Measurements from ENCODE around the gene PC. TPM values are rescaled to one million over a fixed set of nuclear protein-coding genes. Genes with fewer than 3 reads are reported as not detected.
A peak's percentile ranks its signal among the peaks of the same experiment; 100 is the strongest.

The PC gene
- total RNA-seq, 1 donor from 2014 or later, result 10.5 TPM

DNA sequence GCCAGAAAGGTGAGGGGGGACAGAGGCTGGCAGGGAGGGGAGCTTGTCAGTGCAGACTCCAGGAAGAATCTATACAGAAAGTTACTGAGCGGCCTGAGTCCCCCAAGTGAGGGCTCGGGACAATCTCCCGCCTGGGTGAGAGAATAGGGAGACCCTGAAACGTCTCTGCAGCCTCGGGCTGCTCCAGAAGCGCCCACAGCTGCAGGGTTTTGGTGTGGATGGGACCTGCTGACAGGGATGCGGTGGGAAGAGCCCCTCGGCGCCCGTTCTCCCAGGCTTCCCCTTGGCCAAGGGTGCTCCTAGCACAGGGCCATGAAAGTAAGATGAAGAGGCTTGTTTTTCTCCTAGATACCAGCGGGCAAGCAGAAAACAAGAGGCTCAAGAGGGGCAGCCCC is 115.7 kb downstream of the PC start:
- Histone ChIP-seq H3K27me3 (ENCODE audit: insufficient read depth, low read length) (no peaks in the 10 kb centered on the region), H3K9me3 (ENCODE audit: insufficient read depth, low read depth, low read length) (no peaks in the 10 kb centered on the region), H3K9ac (ENCODE audit: low read length) (peak overlapping the region; percentile 96), H3K4me1 (ENCODE audit: insufficient read depth, low read length) (peaks cover 19% of the 10 kb centered on the region), H3K4me3 (ENCODE audit: insufficient read depth, low read depth, low read length) (peak overlapping the region; percentile 84), H2AFZ (ENCODE audit: low read depth, low read length) (no peak overlapping the region), H4K20me1 (ENCODE audit: insufficient read depth, low read length) (peaks cover 58% of the 10 kb centered on the region), H3K79me2 (ENCODE audit: insufficient read depth, low read length) (peaks cover 62% of the 10 kb centered on the region), H3K27ac (ENCODE audit: low read depth, low read length) (peak overlapping the region; percentile 94), H3K4me2 (ENCODE audit: low read length) (peak overlapping the region; percentile 98), H3K36me3 (ENCODE audit: insufficient read depth, low read length) (peaks cover 8% of the 10 kb centered on the region)
- no peak for TF ChIP-seq EZH2 (IDR thresholded peaks at IDR 0.05; ENCODE audit: insufficient read depth, low read length)
- TF ChIP-seq, protein P1, sequence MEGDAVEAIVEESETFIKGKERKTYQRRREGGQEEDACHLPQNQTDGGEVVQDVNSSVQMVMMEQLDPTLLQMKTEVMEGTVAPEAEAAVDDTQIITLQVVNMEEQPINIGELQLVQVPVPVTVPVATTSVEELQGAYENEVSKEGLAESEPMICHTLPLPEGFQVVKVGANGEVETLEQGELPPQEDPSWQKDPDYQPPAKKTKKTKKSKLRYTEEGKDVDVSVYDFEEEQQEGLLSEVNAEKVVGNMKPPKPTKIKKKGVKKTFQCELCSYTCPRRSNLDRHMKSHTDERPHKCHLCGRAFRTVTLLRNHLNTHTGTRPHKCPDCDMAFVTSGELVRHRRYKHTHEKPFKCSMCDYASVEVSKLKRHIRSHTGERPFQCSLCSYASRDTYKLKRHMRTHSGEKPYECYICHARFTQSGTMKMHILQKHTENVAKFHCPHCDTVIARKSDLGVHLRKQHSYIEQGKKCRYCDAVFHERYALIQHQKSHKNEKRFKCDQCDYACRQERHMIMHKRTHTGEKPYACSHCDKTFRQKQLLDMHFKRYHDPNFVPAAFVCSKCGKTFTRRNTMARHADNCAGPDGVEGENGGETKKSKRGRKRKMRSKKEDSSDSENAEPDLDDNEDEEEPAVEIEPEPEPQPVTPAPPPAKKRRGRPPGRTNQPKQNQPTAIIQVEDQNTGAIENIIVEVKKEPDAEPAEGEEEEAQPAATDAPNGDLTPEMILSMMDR (IDR thresholded peaks at IDR 0.05; ENCODE audit: insufficient read depth, low read depth, low read length), result no peak
- H3K4me1 Mint-ChIP-seq (ENCODE audit: low read depth, unreplicated experiment), result peaks cover 22% of the 10 kb centered on the region
- H3K27ac Mint-ChIP-seq (ENCODE audit: unreplicated experiment), result peak overlapping the region; percentile 97
- H3K36me3 Mint-ChIP-seq (ENCODE audit: low read depth, unreplicated experiment), result peaks cover 6% of the 10 kb centered on the region
- H3K4me3 Mint-ChIP-seq (ENCODE audit: unreplicated experiment), result peak overlapping the region; percentile 88
- DNase-seq (ENCODE audit: low read depth), result no peak
- peaks cover 3% of the 10 kb centered on the region for H3K9me3 Mint-ChIP-seq (ENCODE audit: unreplicated experiment)
- FAIRE-seq, result no peak
- H3K27me3 Mint-ChIP-seq (ENCODE audit: low read depth, unreplicated experiment), result no peaks in the 10 kb centered on the region

DNA sequence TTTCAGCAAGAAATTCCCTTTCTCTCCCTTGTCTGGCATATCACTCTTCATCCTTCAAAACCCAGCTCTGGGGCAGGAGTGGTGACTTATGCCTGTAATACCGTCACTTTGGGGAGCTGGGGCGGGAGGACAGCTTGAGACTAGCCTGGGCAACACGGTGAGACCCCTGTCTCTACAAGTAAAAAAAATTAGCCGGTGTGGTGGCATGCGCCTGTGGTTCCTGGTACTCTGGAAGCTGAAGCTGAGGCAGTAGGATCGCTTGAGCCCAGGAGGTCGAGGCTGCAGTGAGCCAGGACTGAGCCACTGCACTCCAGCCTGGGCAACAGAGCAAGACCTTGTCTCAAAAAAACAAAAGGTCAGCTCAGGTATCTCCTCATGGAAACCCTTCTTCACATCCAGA is 116.3 kb downstream of the PC start:
- Mint-ChIP-seq H3K4me3 (ENCODE audit: unreplicated experiment) (peak overlapping the region; percentile 88), H3K27ac (ENCODE audit: unreplicated experiment) (peak overlapping the region; percentile 97), H3K9me3 (ENCODE audit: unreplicated experiment) (peaks cover 3% of the 10 kb centered on the region), H3K27me3 (ENCODE audit: low read depth, unreplicated experiment) (no peaks in the 10 kb centered on the region), H3K4me1 (ENCODE audit: low read depth, unreplicated experiment) (peaks cover 22% of the 10 kb centered on the region), H3K36me3 (ENCODE audit: low read depth, unreplicated experiment) (peaks cover 6% of the 10 kb centered on the region)
- peaks cover 58% of the 10 kb centered on the region for H4K20me1 ChIP-seq (ENCODE audit: insufficient read depth, low read length)
- H3K4me3 ChIP-seq (ENCODE audit: insufficient read depth, low read depth, low read length), result peak overlapping the region; percentile 84
- no peak for DNase-seq (ENCODE audit: low read depth)
- H3K79me2 ChIP-seq (ENCODE audit: insufficient read depth, low read length), result peaks cover 62% of the 10 kb centered on the region
- no peak overlapping the region for H2AFZ ChIP-seq (ENCODE audit: low read depth, low read length)
- no peak overlapping the region for H3K27ac ChIP-seq (ENCODE audit: low read depth, low read length)
- H3K9me3 ChIP-seq (ENCODE audit: insufficient read depth, low read depth, low read length), result no peaks in the 10 kb centered on the region
- no peaks in the 10 kb centered on the region for H3K27me3 ChIP-seq (ENCODE audit: insufficient read depth, low read length)
- no peak for FAIRE-seq
- TF ChIP-seq, protein P1 (IDR thresholded peaks at IDR 0.05; ENCODE audit: insufficient read depth, low read depth, low read length), result no peak
- no peak for TF ChIP-seq EZH2 (IDR thresholded peaks at IDR 0.05; ENCODE audit: insufficient read depth, low read length)
- peaks cover 6% of the 10 kb centered on the region for H3K36me3 ChIP-seq (ENCODE audit: insufficient read depth, low read length)
- H3K4me2 ChIP-seq (ENCODE audit: low read length), result peak overlapping the region; percentile 98
- H3K9ac ChIP-seq (ENCODE audit: low read length), result peak overlapping the region; percentile 96
- H3K4me1 ChIP-seq (ENCODE audit: insufficient read depth, low read length), result peaks cover 19% of the 10 kb centered on the region

DNA sequence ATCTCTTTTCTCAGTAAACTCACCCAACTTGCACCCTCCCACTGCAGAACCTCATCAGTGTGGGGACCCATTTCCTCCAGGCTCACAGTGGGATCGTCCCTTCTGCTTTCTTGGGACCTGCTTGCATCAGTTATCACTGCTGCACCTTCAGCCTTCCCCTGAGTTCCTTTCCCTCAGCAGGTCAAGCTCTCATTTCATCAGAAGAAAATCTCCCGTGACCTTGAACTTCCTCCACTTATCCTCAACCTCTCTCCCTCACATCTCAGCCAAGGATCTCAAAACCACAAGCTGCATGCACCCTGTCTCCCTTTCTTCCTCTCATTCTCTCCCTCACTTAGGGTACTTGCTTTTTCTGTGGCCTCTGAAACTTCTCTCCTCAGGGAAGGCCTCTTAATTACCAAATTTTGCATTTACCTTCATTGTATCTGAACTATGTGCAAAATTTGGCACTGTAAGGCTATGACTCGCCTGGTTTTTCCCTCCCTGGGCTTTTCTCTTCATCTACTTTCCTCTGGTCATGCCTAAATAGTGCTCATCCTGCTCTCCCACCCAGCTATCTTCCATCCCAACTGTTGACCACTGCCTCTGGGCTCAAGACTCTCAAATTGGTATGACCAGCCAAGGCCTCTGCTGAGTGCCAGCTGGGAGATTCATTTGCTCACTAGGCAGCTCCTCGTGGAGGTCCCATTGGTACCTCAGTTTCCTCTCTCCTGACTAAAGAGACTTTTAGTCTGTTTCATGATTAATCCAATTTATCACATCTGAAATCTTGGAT is 117.7 kb downstream of the PC start:
- H3K79me2 ChIP-seq (ENCODE audit: insufficient read depth, low read length), result peaks cover 53% of the 10 kb centered on the region
- Mint-ChIP-seq H3K36me3 (ENCODE audit: low read depth, unreplicated experiment) (peaks cover 6% of the 10 kb centered on the region), H3K9me3 (ENCODE audit: unreplicated experiment) (peaks cover 3% of the 10 kb centered on the region), H3K27me3 (ENCODE audit: low read depth, unreplicated experiment) (no peaks in the 10 kb centered on the region), H3K4me1 (ENCODE audit: low read depth, unreplicated experiment) (peaks cover 26% of the 10 kb centered on the region), H3K27ac (ENCODE audit: unreplicated experiment) (no peak overlapping the region), H3K4me3 (ENCODE audit: unreplicated experiment) (peak overlapping the region; percentile 41)
- H3K4me1 ChIP-seq (ENCODE audit: insufficient read depth, low read length), result peaks cover 19% of the 10 kb centered on the region
- H3K36me3 ChIP-seq (ENCODE audit: insufficient read depth, low read length), result peaks cover 5% of the 10 kb centered on the region
- no peaks in the 10 kb centered on the region for H3K9me3 ChIP-seq (ENCODE audit: insufficient read depth, low read depth, low read length)
- H3K27me3 ChIP-seq (ENCODE audit: insufficient read depth, low read length), result no peaks in the 10 kb centered on the region
- TF ChIP-seq, protein P1 (IDR thresholded peaks at IDR 0.05; ENCODE audit: insufficient read depth, low read depth, low read length), result no peak
- H3K9ac ChIP-seq (ENCODE audit: low read length), result no peak overlapping the region
- FAIRE-seq (no peak), DNase-seq (ENCODE audit: low read depth) (no peak)
- H3K27ac ChIP-seq (ENCODE audit: low read depth, low read length), result no peak overlapping the region
- peaks cover 46% of the 10 kb centered on the region for H4K20me1 ChIP-seq (ENCODE audit: insufficient read depth, low read length)
- H2AFZ ChIP-seq (ENCODE audit: low read depth, low read length), result no peak overlapping the region
- H3K4me3 ChIP-seq (ENCODE audit: insufficient read depth, low read depth, low read length), result no peak overlapping the region
- H3K4me2 ChIP-seq (ENCODE audit: low read length), result no peak overlapping the region

Measured in astrocyte (in vitro differentiated cells and primary cell).